Stimulated activated naive CD8-positive, alpha-beta T cell treated with anti-CD3 and anti-CD28 coated beads, Interleukin-15, amount 100 ng/mL, for 72 hours (primary cell): ENCODE data around the gene ERBB3.

Experiments
- ATAC-seq: fragments of 150-1000 bp; cut with Tn5 transposase; 2 replicates; pipeline ENCODE4 v1.10.0; 2021; ENCODE audit warnings: mild to moderate bottlenecking, moderate library complexity
- DNase-seq, 2 donors: peaks; one replicate each; pipeline ENCODE4 v3.0.0; 2021 to 2022
- H3K27ac Mint-ChIP-seq, 2 donors: one replicate each; pipeline ENCODE4 v1.8.0; 2022; ENCODE audit warnings: mild to moderate bottlenecking in 2 of 2, mixed read lengths in 2 of 2, moderate library complexity in 2 of 2
- H3K27me3 Mint-ChIP-seq: one replicate; pipeline ENCODE4 v1.8.0; 2022; ENCODE audit warnings: mixed read lengths
- H3K4me1 Mint-ChIP-seq: one replicate; pipeline ENCODE4 v1.8.0; 2022; ENCODE audit warnings: mild to moderate bottlenecking, mixed read lengths
- H3K4me3 Mint-ChIP-seq, 2 donors: one replicate each; pipeline ENCODE4 v1.8.0; 2022; ENCODE audit warnings: mild to moderate bottlenecking in 2 of 2, mixed read lengths in 2 of 2, moderate library complexity in 1 of 2
- H3K9me3 Mint-ChIP-seq, 2 donors: one replicate each; pipeline ENCODE4 v1.8.0; 2022; ENCODE audit warnings: mixed read lengths in 2 of 2

ERBB3 gene

GRCh38 chr12:56130876-56131275 is 50.9 kb downstream of the ERBB3 start:
- H3K4me3 Mint-ChIP-seq, result peak overlapping the region; percentile 96 to 99
- no peaks in the 10 kb centered on the region for H3K9me3 Mint-ChIP-seq
- ATAC-seq (no peak), DNase-seq (no peak)
- peaks cover 76% of the 10 kb centered on the region for H3K4me1 Mint-ChIP-seq
- peak overlapping the region; percentile 16 to 60 for H3K27ac Mint-ChIP-seq
- no peaks in the 10 kb centered on the region for H3K27me3 Mint-ChIP-seq

- peak overlapping the region in 1 of 2 donors; percentile 76 for H3K27ac Mint-ChIP-seq
- no peak for DNase-seq
- no peak overlapping the region for H3K4me3 Mint-ChIP-seq
- H3K9me3 Mint-ChIP-seq, result no peaks in the 10 kb centered on the region
- H3K4me1 Mint-ChIP-seq, result peaks cover 77% of the 10 kb centered on the region
- H3K27me3 Mint-ChIP-seq, result no peaks in the 10 kb centered on the region
- ATAC-seq, result no peak
Measured at GRCh38 chr12:56134897-56135296, 54.9 kb downstream of the ERBB3 start.

DNA sequence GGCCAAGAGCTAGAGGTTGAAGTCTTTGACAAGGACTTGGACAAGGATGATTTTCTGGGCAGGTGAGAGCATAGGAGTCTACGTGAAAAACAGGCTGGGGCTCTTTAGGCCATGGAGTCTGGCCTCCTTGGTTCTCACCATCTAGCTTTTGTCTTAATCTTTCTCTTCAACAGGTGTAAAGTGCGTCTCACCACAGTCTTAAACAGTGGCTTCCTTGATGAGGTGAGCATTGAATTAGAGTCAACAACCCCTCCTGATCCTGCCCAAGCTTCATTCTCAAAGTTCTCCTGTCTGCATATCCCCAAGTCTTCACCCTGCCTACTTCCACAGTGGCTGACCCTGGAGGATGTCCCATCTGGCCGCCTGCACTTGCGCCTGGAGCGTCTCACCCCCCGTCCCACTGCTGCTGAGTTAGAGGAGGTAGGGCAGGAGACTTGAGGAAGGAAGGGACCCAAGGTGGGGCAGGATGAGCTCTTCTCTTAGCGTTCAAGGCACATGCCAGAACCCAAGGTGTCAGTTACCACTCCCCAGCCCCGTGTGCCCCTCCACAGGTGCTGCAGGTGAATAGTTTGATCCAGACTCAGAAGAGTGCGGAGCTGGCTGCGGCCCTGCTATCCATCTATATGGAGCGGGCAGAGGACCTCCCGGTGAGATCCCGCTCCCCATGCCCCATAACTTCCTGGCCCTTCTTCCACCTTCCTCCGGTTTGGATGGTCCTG is 58.0 kb downstream of the ERBB3 start:
- no peak for ATAC-seq
- no peak for DNase-seq
- Mint-ChIP-seq H3K4me1 (peaks cover 71% of the 10 kb centered on the region), H3K4me3 (no peak overlapping the region), H3K27me3 (no peaks in the 10 kb centered on the region), H3K27ac (peak overlapping the region in 1 of 2 donors; percentile 75), H3K9me3 (no peaks in the 10 kb centered on the region)

GRCh38 chr12:56141946-56142784 is 62.2 kb downstream of the ERBB3 start:
- Mint-ChIP-seq H3K27ac (peak overlapping the region in 1 of 2 donors; percentile 15), H3K4me3 (no peak overlapping the region), H3K9me3 (no peaks in the 10 kb centered on the region), H3K27me3 (no peaks in the 10 kb centered on the region), H3K4me1 (peaks cover 44% of the 10 kb centered on the region)
- DNase-seq (no peak), ATAC-seq (no peak)

- H3K4me1 Mint-ChIP-seq, result peaks cover 33% of the 10 kb centered on the region
- ATAC-seq (no peak), DNase-seq (no peak)
- H3K27ac Mint-ChIP-seq, result peak overlapping the region; percentile 67 to 82
- H3K4me3 Mint-ChIP-seq, result no peak overlapping the region
- no peaks in the 10 kb centered on the region for H3K9me3 Mint-ChIP-seq
- H3K27me3 Mint-ChIP-seq, result no peaks in the 10 kb centered on the region
Measured at GRCh38 chr12:56143217-56143616, 63.3 kb downstream of the ERBB3 start.

DNA sequence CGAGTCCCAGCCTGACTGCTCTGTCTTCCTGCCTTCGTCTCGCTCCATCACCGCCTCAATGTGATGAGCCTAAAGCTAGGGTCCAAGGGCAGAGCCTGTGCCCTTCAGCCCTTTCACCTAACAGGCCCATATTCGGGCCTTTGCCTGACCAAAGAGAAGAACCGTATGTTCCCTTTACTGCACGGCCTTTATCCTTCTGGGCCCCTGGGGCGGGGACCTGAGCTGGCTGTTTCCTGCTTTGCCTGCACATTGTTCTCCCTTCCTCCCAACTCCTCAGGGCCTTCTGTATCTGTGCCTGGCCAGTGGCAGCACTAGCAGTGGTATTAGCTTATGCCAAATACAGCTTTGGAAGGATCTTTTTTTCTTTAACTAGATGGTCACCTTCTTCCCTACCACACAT is 63.9 kb downstream of the ERBB3 start:
- no peak for DNase-seq
- ATAC-seq, result no peak
- Mint-ChIP-seq H3K4me1 (peaks cover 28% of the 10 kb centered on the region), H3K27ac (no peak overlapping the region), H3K9me3 (no peaks in the 10 kb centered on the region), H3K4me3 (no peak overlapping the region), H3K27me3 (no peaks in the 10 kb centered on the region)

DNA sequence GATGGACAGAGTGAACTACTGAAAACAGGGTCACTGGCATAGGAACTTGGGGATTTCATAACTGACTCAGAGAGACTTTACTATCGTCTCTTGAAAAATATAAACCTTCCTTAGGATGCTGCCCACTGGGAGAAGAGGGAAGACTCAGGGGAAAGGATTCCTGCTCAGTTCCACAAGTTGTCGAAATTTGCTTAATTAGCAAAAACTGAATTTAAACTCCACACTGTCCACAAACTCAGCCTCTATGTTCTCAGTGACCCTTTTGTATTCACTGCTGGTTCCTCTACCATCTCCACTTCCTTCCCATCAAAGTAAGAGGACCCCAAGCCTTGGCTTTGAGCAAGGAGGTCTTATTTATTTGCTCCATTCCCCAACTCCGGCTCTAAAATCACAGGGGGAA is 65.3 kb downstream of the ERBB3 start:
- Mint-ChIP-seq H3K4me3 (no peak overlapping the region), H3K9me3 (no peaks in the 10 kb centered on the region), H3K27ac (no peak overlapping the region), H3K4me1 (peaks cover 30% of the 10 kb centered on the region), H3K27me3 (no peaks in the 10 kb centered on the region)
- ATAC-seq (no peak), DNase-seq (no peak)

DNA sequence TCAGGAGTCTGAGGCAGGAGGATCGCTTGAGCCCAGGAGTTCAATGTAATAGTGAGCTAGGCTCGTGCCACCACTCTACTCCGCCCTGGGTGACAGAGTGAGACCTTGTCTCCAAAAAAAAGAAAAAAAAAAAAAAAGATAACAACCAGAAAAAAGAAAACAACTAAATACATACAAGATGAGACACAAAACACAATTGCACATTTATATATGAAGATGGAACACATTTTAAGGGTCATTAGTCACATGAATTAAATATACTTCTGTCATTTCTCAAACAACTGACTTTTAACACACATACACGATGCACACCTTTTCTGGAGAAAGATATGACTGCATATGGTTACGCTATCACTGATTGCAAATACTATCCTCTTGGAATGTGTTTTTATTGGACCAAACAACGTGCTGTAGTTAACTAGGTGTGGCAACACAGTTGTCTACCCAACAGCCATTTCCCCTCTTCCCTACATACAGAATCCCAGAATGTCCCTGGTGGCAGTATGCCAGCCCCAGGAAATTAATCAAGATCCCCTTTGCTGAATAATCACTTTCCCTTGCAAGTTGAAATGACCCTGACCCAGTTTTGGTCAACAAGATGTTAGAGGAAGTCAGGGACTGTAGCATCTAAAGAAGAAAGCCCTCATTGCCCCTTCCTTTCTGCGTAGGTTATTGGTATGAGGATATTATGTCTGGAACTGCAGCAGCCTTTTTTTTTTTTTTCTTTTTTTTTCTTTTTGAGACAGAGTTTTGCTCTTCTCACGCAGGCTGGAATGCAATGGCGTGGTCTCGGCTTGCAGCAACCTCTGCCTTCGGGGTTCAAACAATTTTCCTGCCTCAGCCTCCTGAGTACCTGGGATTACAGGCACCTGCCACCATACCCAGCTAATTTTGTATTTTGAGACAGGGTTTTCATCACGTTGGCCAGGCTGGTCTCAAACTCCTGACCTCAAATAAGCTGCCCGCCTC is 66.8 kb downstream of the ERBB3 start:
- peak overlapping the region in 1 of 2 donors; percentile 42 for H3K27ac Mint-ChIP-seq
- ATAC-seq (no peak), DNase-seq (no peak)
- H3K4me1 Mint-ChIP-seq, result peaks cover 35% of the 10 kb centered on the region
- no peaks in the 10 kb centered on the region for H3K27me3 Mint-ChIP-seq
- no peak overlapping the region for H3K4me3 Mint-ChIP-seq
- H3K9me3 Mint-ChIP-seq, result no peaks in the 10 kb centered on the region

GRCh38 chr12:56150563-56150962 is 70.6 kb downstream of the ERBB3 start:
- Mint-ChIP-seq H3K4me1 (peaks cover 41% of the 10 kb centered on the region), H3K4me3 (peak overlapping the region; percentile 40 to 59), H3K27me3 (no peaks in the 10 kb centered on the region), H3K9me3 (no peaks in the 10 kb centered on the region), H3K27ac (peak overlapping the region; percentile 80 to 82)
- ATAC-seq (no peak), DNase-seq (no peak)

GRCh38 chr12:56151672-56152131 is 71.7 kb downstream of the ERBB3 start:
- H3K27me3 Mint-ChIP-seq, result no peaks in the 10 kb centered on the region
- ATAC-seq (peak; percentile 82), DNase-seq (peak; percentile 70 to 78)
- peak overlapping the region; percentile 87 to 93 for H3K4me3 Mint-ChIP-seq
- peak overlapping the region; percentile 96 to 98 for H3K27ac Mint-ChIP-seq
- no peaks in the 10 kb centered on the region for H3K9me3 Mint-ChIP-seq
- H3K4me1 Mint-ChIP-seq, result peaks cover 43% of the 10 kb centered on the region

DNA sequence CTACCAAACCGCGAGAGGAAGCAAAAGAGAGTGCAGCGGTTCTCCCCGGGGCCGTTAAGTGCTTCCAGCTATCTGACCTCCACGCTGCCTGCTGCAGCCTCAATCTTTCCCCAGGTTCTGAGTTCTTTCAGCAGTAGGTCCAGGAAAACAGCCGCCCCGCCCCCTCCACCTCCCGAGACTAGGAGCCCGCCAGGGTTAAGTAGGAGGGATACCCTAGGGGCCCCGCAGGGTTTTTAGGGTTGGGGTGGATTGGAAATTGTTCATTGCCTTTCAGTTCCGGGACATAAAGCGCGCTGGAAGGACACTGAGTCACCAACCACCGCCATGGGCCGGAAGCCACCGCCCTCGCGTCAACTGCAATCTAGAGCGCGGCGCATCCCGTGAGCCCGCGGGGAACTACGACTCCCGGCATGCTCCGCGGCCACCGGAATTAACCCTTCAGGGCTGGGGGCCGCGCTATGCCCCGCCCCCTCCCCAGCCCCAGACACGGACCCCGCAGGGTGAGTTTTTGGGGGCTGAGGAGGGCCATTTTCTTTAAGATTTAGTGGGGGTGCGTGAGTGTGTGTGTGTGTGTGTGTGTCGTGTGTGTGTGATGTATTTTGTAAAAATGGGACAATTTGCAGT is 72.3 kb downstream of the ERBB3 start, which contains the start of gene MYL6B:
MYL6B (plus strand) TSS at position 456 of the 624 bp plus-strand sequence. CDS start 1,332 bp downstream, outside the sequence.
- peaks cover 47% of the 10 kb centered on the region for H3K4me1 Mint-ChIP-seq
- peak; percentile 90 to 95 for DNase-seq
- no peaks in the 10 kb centered on the region for H3K9me3 Mint-ChIP-seq
- peak; percentile 93 for ATAC-seq
- peak within 1 kb of the TSS; percentile 96 to 98 for H3K27ac Mint-ChIP-seq
- H3K27me3 Mint-ChIP-seq, result no peaks in the 10 kb centered on the region
- H3K4me3 Mint-ChIP-seq, result peak within 1 kb of the TSS; percentile 87 to 93
